Endothelial cell of umbilical vein (primary cell): ENCODE results near the gene FOXP1.

Source experiments
- EZH2 ChIP-seq: IDR thresholded peaks from 2 replicates; pipeline ENCODE4 v1.6.1; 2012; ENCODE audit warnings: borderline replicate concordance, low read depth, mild to moderate bottlenecking, moderate library complexity, low read length, inconsistent platforms; ENCODE audit not compliant: severe bottlenecking
- FOS ChIP-seq: IDR thresholded peaks from 2 replicates; pipeline ENCODE4 v1.6.1; 2011; ENCODE audit warnings: mild to moderate bottlenecking, low read length, moderate library complexity, borderline replicate concordance; ENCODE audit not compliant: insufficient read depth
- GATA2 ChIP-seq: IDR thresholded peaks from 2 replicates; pipeline ENCODE4 v1.7.0; 2011; ENCODE audit warnings: low read depth, mild to moderate bottlenecking, moderate library complexity, mixed read lengths, low read length; ENCODE audit not compliant: insufficient read length, insufficient read depth
- JUN ChIP-seq: IDR thresholded peaks from 2 replicates; pipeline ENCODE4 v1.6.1; 2011; ENCODE audit warnings: borderline replicate concordance, low read depth; ENCODE audit not compliant: insufficient read length, insufficient read depth
- MYC ChIP-seq: IDR thresholded peaks from one replicate; pipeline ENCODE4 v1.6.1; 2011; ENCODE audit warnings: mild to moderate bottlenecking, low read depth, low read length
- POLR2A ChIP-seq: IDR thresholded peaks from 2 replicates; pipeline ENCODE4 v1.6.1; 2012; ENCODE audit warnings: low read depth, mild to moderate bottlenecking, control low read depth, low read length
- POLR2AphosphoS5 ChIP-seq: IDR thresholded peaks from 2 replicates; pipeline ENCODE4 v1.6.1; 2012; ENCODE audit warnings: low read depth, mild to moderate bottlenecking, control low read depth, low read length, moderate library complexity; ENCODE audit not compliant: insufficient read depth
- TF ChIP-seq, protein P1 (sequence below), 2 donors: IDR thresholded peaks; 1 replicate in 1 of 2; 2 replicates in 1 of 2; pipeline ENCODE4 v1.5.1; 2011; ENCODE audit warnings: low read length in 2 of 2, mild to moderate bottlenecking in 2 of 2, moderate library complexity in 2 of 2, control low read depth in 1 of 2, inconsistent platforms in 1 of 2, low read depth in 1 of 2; ENCODE audit not compliant: insufficient read depth in 1 of 2; ENCODE audit errors: extremely low read depth in 1 of 2
- TF ChIP-seq, protein P2 (sequence below): IDR thresholded peaks from 2 replicates; pipeline ENCODE4 v1.6.1; 2011; ENCODE audit not compliant: insufficient read depth, insufficient read length

GRCh38 chr3:71577011-71577410 is 6.5 kb downstream of the FOXP1 start:
- TF ChIP-seq, protein P1, sequence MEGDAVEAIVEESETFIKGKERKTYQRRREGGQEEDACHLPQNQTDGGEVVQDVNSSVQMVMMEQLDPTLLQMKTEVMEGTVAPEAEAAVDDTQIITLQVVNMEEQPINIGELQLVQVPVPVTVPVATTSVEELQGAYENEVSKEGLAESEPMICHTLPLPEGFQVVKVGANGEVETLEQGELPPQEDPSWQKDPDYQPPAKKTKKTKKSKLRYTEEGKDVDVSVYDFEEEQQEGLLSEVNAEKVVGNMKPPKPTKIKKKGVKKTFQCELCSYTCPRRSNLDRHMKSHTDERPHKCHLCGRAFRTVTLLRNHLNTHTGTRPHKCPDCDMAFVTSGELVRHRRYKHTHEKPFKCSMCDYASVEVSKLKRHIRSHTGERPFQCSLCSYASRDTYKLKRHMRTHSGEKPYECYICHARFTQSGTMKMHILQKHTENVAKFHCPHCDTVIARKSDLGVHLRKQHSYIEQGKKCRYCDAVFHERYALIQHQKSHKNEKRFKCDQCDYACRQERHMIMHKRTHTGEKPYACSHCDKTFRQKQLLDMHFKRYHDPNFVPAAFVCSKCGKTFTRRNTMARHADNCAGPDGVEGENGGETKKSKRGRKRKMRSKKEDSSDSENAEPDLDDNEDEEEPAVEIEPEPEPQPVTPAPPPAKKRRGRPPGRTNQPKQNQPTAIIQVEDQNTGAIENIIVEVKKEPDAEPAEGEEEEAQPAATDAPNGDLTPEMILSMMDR (IDR thresholded peaks at IDR 0.05; ENCODE audit: extremely low read depth in 1 of 2, insufficient read depth in 1 of 2, low read depth in 1 of 2, low read length in 2 of 2), result no peak
- TF ChIP-seq GATA2, result no peak
- TF ChIP-seq POLR2A, result no peak
- TF ChIP-seq POLR2AphosphoS5, result no peak
- no peak for TF ChIP-seq EZH2
- TF ChIP-seq MYC, result no peak
- TF ChIP-seq, protein P2, sequence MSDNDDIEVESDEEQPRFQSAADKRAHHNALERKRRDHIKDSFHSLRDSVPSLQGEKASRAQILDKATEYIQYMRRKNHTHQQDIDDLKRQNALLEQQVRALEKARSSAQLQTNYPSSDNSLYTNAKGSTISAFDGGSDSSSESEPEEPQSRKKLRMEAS, result no peak
- no peak for TF ChIP-seq JUN
- no peak for TF ChIP-seq FOS
